Activated T-helper 9 cell treated with anti-CD3 and anti-CD28 coated beads, Interleukin-2, amount 50 U/mL, for 16 hours (primary cell): ENCODE measurements around the gene VPS72.

Source experiments
- DNase-seq: peaks from one replicate; pipeline ENCODE4 v3.0.0-alpha.2; 2020; ENCODE audit warnings: low read depth

Gene VPS72

DNA sequence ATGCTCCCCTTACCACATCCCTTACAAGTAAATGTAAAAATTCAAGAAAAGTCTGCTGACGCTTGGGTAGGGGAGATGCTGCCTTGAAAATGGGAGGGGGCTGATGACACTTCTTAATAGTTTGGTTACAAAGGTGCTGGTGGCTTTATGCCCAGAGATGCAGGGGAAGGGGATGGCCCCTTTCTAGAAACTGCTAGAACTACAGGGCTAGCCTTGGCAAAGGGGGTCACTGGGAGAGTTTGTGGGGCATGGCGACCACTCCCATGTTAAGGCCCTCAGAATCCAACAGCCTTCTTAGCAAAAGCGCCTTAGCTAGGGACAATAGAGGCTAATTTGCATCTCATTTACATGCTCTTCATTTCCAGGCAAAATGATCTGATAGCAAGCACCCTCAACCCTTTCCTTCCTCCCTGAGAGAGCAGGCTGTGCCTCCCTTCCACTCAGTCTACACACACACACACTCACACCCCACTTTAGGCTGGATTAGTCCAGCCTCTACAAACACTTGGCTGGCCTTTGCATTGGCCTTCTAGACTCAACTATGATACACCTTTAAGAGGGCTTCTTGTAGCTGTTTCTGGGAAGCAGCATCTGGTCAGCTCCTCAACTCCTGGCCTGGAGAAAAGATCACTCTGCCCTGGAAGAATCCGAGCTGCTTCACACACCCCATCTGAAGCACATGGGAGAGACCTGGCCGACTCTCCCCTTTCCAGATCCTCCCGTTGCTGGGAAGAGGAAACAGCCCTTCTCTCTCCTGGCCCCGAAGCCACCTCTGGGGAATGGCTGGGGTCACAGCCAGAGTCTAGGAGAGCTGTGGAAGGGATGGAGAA is 45.3 kb downstream of the VPS72 start:
- DNase-seq: no peak

DNA sequence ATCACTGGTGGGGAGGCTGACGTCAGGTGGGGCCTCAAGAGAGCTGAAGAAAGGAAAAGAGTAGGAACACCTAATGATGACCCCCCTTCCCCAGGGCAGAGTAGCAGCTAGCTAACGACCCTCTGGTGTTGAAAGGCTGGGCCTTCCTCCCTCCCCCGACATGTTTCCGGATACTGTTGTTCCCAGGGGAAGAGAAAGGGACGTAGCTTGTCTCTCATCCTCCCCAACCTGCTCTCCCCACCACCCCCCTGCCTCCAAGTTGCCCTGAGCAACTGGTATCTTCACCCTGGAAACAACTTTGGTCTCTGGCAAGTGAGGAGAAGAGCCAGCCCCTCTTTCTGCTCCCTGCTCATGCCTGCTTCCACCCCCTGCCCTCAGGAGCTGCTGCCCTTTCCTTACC is 46.0 kb downstream of the VPS72 start:
- no peak for DNase-seq

DNA sequence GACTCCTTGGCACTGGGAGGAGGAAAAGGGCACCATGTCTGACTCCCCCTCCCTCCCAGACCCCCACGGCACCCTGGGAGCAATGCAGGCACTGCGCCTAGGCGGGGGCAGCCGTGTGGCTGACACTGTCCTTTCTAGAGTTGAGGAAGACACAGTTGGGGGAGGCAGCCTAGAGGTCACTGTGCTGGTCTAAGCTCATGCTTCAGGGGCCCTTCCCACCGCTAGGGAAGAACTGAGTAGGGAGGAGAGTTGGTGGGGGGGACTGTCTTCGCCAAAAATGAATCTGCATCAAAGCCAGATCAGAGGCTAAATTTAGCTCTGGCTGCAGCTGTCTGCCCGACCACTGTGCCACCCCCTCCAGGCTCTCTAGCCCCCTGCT is 47.0 kb downstream of the VPS72 start:
- no peak for DNase-seq

DNA sequence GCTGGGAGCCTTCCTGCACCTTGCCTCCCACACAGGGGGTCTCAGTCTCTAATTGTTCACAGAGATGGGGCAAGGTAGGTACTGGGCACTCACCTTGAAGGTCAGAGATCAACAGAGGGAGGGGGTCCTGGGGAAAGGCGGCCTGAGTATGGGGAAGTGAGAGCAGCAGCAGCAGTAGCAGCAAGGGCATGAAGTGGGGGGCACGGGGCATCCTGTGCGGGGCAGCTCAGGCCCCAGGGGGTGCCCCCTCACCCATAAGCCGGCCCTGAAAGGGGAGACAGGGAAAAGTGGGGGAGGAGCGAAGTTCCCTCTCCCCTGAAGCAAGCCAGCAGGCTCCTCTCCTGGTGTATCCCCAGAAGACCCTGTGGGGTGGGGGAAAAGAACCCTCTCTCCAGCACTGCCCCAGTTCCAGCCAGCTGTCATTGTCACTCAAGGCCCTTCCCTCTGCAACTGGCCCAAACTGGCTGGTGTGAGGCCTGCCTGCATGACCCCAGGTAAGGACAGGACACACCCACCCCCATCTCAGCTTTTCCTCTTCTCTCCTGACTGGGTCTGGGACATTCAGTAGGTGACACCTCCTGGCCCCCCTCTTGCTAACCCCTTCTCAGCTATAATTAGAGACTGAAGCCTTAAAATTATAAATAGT is 47.5 kb downstream of the VPS72 start:
- no peak for DNase-seq

DNA sequence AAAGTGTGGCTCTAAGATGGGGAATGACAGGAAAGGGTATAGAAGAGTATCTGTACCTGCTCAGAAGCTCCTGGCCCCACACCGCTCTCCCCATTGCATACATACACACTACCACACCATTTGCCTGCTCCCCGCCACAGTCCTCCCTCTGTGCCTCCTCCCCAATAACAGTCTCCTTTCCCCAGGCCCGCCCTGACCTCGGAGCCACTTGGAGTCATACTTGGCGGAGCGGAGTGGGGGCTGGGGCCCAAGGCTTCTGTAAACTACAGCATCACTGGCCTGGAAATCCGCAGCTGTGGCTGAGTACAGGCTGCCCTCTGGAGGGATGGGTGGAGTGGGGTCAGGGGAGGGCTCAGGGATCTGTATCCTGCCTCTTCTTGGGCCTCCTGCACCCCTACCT is 52.2 kb downstream of the VPS72 start:
- DNase-seq: no peak

DNA sequence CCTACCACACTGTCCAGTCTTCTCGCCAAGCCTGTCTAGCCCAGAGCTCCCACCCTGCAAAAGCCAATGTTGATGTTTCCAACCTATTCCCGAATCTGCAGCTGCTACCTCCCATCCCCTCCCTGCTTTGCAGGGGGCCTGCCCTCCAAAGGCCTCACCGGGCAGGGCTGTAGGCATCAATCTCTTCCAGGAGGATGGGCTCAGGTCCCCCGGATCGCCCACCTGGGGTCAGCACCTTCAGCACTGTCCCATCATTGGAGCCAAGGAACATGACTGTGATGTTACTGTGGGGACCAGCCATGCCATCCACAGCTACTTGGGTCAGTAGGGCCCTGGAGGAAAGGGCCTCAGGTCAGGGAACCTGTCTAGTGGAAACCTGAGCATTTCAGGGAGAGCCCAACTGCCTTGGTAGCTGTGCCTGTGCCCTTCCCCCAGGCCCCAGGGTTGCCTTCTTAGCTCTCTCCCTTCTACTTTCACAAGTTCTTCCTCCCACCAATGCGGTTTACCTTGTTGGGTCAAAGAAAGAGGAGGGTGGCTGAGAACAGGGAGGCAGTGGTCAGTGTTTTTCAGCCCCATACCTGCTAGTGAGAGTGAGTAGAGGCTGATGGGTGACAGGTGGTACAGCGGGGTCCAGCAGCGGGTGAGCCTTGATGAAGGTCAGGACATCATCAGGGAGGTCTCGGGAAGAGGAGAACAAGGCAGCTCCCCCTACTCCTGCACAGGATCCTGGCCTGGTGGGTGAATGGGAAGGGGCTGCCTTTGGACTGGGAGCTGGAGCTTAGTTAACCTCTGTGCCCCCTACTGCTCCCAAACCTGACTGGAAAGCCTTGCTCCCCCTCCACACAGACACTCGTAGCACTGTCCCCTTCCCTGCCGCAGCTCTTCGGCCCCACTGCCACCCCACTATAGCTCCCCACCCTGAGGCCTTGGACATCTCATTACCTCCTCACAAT is 54.3 kb downstream of the VPS72 start:
- DNase-seq: no peak

DNA sequence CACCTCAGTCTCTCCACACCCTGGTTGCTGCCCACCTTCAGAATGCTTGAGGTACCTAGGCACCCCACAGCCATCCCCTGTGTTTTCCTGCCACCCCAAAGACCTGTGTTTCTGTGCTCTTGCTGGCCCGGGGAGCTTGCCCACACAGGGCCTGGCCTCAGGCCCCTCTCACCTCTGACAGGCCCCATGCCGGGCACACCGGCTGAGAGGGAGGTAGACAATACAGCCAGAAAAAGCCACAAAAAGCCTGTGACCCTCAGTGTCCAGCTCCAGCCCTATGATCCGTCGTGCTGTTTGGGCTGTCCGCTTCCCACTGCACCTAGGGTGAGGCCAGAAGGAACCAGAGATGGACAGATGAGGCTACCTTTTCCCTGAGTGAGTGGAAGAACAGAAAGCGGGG is 55.0 kb downstream of the VPS72 start:
- DNase-seq: no peak

DNA sequence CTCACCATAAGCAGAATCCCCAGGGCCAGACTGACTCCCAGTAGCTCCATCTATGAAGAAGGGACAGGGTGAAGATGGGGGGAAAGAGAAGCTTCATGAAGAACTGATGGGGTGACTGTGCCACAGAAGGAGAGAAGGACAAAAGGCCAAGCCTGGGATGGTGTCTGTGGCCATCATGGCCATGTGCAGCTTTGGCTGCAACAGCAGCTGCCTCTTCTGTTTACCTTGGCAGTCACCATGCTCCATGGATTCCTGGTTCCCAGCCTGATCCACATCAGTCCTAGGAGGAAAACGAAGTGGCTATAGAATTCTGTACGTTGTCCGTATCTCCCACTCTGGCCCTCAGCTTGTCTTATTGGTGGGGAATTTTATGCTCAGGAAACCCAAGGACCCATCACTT is 55.6 kb downstream of the VPS72 start:
- DNase-seq: no peak

DNA sequence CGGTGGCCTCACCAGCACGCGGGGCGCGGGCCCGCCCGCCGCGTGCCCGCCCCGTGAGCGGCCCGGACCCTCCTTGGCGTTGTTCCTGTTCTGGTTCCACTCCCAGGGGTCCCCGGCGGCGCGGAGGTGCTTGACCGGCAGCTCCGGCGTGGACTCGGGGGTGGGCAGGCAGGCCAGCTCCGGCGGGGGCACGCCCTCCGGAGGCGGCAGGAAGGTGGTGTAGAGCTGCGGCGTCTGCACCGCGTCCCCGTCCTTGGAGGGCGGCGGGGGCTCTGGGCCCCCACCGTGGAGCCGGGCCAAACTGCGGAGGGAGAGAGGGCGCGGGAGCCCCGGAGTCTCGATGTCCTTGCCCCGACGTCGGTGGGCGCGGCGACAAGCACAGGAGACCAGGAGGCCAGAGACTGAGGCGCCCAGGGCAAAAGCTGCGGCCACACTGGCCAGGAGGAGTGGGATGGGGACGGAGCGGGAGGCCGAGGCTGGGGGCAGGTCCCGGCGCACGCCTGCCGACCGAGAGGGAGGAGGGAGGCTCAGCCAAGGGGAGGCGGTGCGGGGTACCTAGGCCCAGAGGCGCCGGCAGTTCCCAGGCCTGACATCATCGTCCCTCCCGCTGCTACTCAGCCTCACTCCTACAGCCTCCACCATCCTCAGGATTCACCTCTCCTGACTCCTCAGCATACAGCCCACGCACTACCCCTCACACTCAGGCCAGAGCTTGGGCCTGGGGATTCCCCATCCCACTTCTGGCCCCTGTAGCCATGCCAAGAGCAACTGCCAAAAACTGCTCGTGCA is 56.8 kb downstream of the VPS72 start:
- DNase-seq: no peak

DNA sequence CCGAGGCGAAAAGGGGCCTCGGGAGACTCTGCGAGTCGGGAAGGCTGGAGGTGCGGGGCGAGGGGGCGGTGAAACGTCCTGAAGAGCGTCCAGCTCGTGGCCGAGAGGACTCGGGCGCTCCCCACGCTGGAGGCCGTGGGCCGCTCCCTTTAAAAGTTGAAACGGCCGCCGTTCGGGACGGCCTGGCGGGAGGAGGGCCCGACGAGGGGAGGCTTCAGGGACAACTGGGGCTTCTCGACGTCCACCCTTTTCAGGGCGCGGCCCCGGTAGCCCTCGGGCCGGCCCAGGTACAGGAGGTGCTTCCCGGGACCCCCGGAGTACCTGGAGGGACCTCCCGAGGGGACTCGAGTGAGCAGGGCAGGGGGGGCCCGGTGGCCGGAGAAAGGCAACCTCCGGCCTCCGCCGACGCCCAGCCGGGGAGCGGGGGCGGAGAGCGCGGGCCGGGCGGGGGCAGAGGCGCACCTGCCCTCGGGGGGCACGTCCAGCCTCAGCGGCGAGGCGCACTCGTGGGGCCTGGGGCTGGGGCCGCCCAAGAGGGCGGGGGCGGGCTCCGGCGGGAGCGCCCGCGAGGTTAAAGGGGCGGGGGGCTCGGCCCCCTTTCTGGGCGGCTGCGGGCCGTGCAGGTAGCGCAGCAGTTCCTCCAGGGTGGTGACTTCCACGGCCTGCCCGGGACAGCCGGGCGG is 57.5 kb downstream of the VPS72 start:
- DNase-seq: no peak

DNA sequence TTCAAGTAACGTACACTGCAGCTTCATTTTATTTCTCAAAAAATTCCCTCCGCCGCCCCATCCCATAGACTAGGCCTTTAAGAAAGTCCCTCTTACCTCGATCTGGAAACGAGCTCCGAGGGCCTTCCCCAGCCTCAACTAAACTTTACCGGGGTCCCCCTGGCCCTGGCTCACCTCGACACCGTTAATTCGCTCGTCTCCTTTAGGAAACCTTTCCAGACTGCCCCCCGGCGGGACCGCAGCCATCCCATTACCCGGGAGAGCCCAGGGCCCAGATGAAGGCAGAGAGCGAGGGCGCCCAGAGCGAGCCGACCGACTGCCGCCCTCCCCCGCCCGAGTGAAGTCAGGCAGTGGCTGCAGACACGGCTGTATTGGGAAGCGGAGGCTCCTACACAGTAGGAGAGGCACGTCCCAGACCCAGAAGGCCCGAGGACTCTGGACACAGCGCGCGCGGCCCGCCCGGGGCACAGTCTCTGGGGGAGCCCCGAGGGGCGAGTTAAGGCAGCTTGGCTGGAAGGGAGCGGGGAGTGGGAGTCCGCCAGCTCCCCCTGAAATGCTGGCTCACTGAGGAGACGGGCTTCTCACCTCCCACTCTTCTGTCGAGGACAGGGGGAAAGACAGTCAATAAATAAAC is 58.2 kb downstream of the VPS72 start:
- no peak for DNase-seq

DNA sequence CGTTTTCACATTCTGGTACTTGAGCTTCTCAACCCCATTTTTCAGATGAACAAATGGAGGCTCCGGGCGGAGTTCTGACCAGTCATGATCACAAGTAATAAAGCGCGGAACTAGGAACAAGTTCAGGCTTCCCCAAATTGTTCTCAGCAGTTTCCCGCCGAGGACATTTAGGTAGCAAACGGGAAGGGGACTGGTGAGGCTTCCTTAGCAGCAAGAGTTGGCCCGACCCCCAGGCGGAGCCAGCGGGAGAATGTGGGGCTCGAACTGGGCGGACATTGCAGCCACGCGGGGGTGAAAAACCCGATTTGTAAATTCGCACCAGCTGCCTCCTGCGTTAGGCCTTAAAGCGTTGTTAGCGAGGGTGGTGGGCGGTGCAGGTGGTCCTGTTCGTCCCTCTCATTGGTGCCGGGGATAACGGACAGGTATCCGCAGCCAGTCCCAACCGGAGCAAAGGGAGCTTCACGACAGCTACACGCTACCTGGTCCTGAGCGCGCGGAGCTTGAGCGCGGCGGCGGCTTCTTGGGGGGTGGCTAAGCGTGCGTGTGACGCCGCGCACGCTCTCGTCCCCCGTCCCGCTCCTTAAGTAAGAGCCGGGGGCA is 58.9 kb downstream of the VPS72 start:
- peak; percentile 53 for DNase-seq

DNA sequence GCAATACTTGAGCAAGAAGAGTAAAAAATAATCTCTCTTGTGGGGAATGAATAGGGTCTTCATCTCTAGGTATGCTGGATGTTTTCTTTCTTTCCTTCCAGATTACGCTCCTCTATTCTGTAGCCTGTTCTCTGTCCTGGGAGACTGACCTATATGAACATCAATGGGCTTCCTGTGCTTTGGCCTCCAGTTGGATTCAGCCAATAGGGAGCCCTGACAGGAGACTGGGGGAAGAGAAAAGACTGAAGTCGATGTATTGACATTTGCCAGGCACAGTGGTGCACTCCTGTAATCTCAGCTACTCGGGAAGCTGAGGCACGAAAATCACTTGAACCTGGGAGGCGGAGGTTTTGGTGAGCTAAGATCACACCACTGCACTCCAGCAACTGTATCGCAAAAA is 61.2 kb downstream of the VPS72 start:
- DNase-seq: no peak
